OCI-LY7 (cell line): ENCODE measurements around the gene MTHFS. TPM values are rescaled to one million over a fixed set of nuclear protein-coding genes. Genes with fewer than 3 reads are reported as not detected.

Source experiments
- BruUV-seq: library from RNA; stranded (reverse); fragments of 400-500 nt; replicated peaks from 2 replicates; lab custom pipeline; 2021; lab: Mats Ljungman, UMichigan
- CTCF ChIA-PET: fragments of 300-600 bp; sonication (Branson Sonifier 250); formaldehyde crosslinking; loops from one replicate; lab custom pipeline; 2022; ENCODE audit warnings: antibody characterized with exemption; ENCODE audit not compliant: unreplicated experiment; lab: Charles Lee
- POLR2A ChIA-PET: fragments of 300-600 bp; sonication (Branson Sonifier 250); formaldehyde crosslinking; loops from one replicate; lab custom pipeline; 2022; ENCODE audit warnings: antibody characterized with exemption; lab: Charles Lee
- DNase-seq: peaks from one replicate; pipeline ENCODE4 v3.0.0-alpha.2; 2015; ENCODE audit warnings: low spot score
- H2AFZ ChIP-seq: fragments of 200-600 bp; sonication (generic), shearing (Covaris generic); 2 replicates; pipeline ENCODE4 v1.6.1; 2014; ENCODE audit warnings: mild to moderate bottlenecking, antibody characterized with exemption, low read length, moderate library complexity
- H3K27ac ChIP-seq: fragments of 200-600 bp; sonication (generic); 2 replicates; pipeline ENCODE4 v1.5.1; 2014; ENCODE audit warnings: mixed run types, low read depth, mild to moderate bottlenecking, moderate library complexity, low read length, inconsistent platforms; ENCODE audit not compliant: poor library complexity, severe bottlenecking
- H3K36me3 ChIP-seq: fragments of 200-600 bp; sonication (generic); 2 replicates; pipeline ENCODE4 v1.6.1; 2014; ENCODE audit warnings: mild to moderate bottlenecking, antibody characterized with exemption, low read length, moderate library complexity, mixed read lengths; ENCODE audit not compliant: insufficient read depth
- H3K4me1 ChIP-seq: fragments of 200-600 bp; sonication (generic); 2 replicates; pipeline ENCODE4 v1.5.1; 2014; ENCODE audit warnings: mild to moderate bottlenecking, low read length; ENCODE audit not compliant: insufficient read depth, poor library complexity, severe bottlenecking
- H3K4me2 ChIP-seq: fragments of 200-600 bp; sonication (generic); 2 replicates; pipeline ENCODE4 v1.6.1; 2014; ENCODE audit warnings: mild to moderate bottlenecking, low read length
- H3K4me3 ChIP-seq: fragments of 200-600 bp; sonication (generic); 2 replicates; pipeline ENCODE4 v1.5.1; 2014; ENCODE audit warnings: mild to moderate bottlenecking, low read depth, low read length; ENCODE audit not compliant: poor library complexity, severe bottlenecking
- H3K79me2 ChIP-seq: fragments of 200-600 bp; sonication (generic); 2 replicates; pipeline ENCODE4 v1.6.1; 2016; ENCODE audit warnings: low read depth, mild to moderate bottlenecking, low read length, moderate library complexity, mixed read lengths; ENCODE audit not compliant: insufficient read depth
- H3K9me2 ChIP-seq: fragments of 200-600 bp; sonication (generic); 2 replicates; pipeline ENCODE4 v1.6.1; 2016; ENCODE audit warnings: mild to moderate bottlenecking, low read length, mixed read lengths; ENCODE audit not compliant: insufficient read depth
- H3K9me3 ChIP-seq: fragments of 200-600 bp; sonication (generic); 2 replicates; pipeline ENCODE4 v1.6.1; 2014; ENCODE audit warnings: mild to moderate bottlenecking, mixed run types, low read length, mixed read lengths
- H4K20me1 ChIP-seq: fragments of 200-600 bp; sonication (generic); 2 replicates; pipeline ENCODE4 v1.6.1; 2014; ENCODE audit warnings: mild to moderate bottlenecking, antibody characterized with exemption, low read length, moderate library complexity, mixed read lengths; ENCODE audit not compliant: insufficient read depth
- CTCF ChIP-seq: fragments of 200-600 bp; sonication (generic); conservative IDR thresholded peaks from 2 replicates; pipeline ENCODE4 v1.5.1; 2014; ENCODE audit warnings: mild to moderate bottlenecking, antibody characterized with exemption, low read length, moderate library complexity, mixed read lengths
- EZH2phosphoT487 ChIP-seq: fragments of 200-600 bp; sonication (generic); IDR thresholded peaks from 2 replicates; pipeline ENCODE4 v1.6.1; 2018; ENCODE audit warnings: low read depth, borderline replicate concordance, mild to moderate bottlenecking, mixed run types, antibody characterized with exemption, low read length, moderate library complexity, mixed read lengths
- intact Hi-C: fragments of 100-400 bp; cut with micrococcal nuclease; formaldehyde crosslinking; loops from one replicate; pipeline ENCODE4 v1.10.0; 2022; ENCODE audit not compliant: unreplicated experiment
- total RNA-seq, 2 experiments: library from RNA; depleted of rRNA in 1 of 2; stranded (reverse); fragments of >200 nt in 1 of 2; shearing (Covaris generic) in 1 of 2; gene quantifications; 2 replicates each; pipeline ENCODE4 v1.2.3, GENCODE V29; 2014 to 2022

MTHFS gene
- total RNA-seq, 2 experiments from 2014 or later: 12.4 to 32.3 TPM

GRCh38 chr15:79849789-79850188 is 47.0 kb downstream of the MTHFS start:
- POLR2A ChIA-PET: interaction anchor here (0.5 kb wide), 1 partner anchor 27 kb away, joined by 4 read pairs; no protein-coding TSS in a partner anchor

GRCh38 chr15:79846539-79846938 is 50.3 kb downstream of the MTHFS start:
- no peak overlapping the region for H3K4me2 ChIP-seq
- no peaks in the 10 kb centered on the region for H3K4me1 ChIP-seq
- H3K9me2 ChIP-seq: no peaks in the 10 kb centered on the region
- H3K36me3 ChIP-seq: 0 out of 2 replicates have a peak, but pooled peaks cover 4% of the 10 kb centered on the region
- H3K27ac ChIP-seq: no peak overlapping the region
- ChIA-PET POLR2A (no interaction called here), CTCF (no interaction called here)
- no peaks in the 10 kb centered on the region for H3K79me2 ChIP-seq
- TF ChIP-seq CTCF: no peak
- TF ChIP-seq EZH2phosphoT487: no peak
- no peak overlapping the region for H3K4me3 ChIP-seq
- no peak overlapping the region for H2AFZ ChIP-seq
- no peaks in the 10 kb centered on the region for H3K9me3 ChIP-seq
- H4K20me1 ChIP-seq: no peaks in the 10 kb centered on the region
- intact Hi-C loops: loop anchor here (5.0 kb wide), 1 partner anchor 179 kb away; no protein-coding TSS in a partner anchor
- DNase-seq: no peak
- BruUV-seq: no TSS peak

More at GRCh38 chr15:79849789-79850188, 47.0 kb downstream of the MTHFS start:
- Histone ChIP-seq H3K36me3 (0 out of 2 replicates have a peak, but pooled peaks cover 4% of the 10 kb centered on the region), H3K9me3 (no peaks in the 10 kb centered on the region), H3K4me2 (no peak overlapping the region), H3K79me2 (no peaks in the 10 kb centered on the region), H3K9me2 (no peaks in the 10 kb centered on the region), H4K20me1 (no peaks in the 10 kb centered on the region), H3K4me3 (no peak overlapping the region), H3K27ac (no peak overlapping the region), H2AFZ (no peak overlapping the region), H3K4me1 (no peaks in the 10 kb centered on the region)
- intact Hi-C loops: loop anchor here (5.0 kb wide), 3 partner anchors 182 to 467 kb away; no protein-coding TSS in a partner anchor
- TF ChIP-seq CTCF: peak; percentile 89
- no peak for TF ChIP-seq EZH2phosphoT487
- CTCF ChIA-PET: interaction anchor here (0.5 kb wide), 1 partner anchor 133 kb away, joined by 3 read pairs; no protein-coding TSS in a partner anchor
- DNase-seq: peak; percentile 54
- no TSS peak for BruUV-seq

GRCh38 chr15:79844221-79844620 is 52.6 kb downstream of the MTHFS start:
- no peaks in the 10 kb centered on the region for H4K20me1 ChIP-seq

More at GRCh38 chr15:79844221-79844620, 52.6 kb downstream of the MTHFS start:
- Histone ChIP-seq H3K4me1 (no peaks in the 10 kb centered on the region), H2AFZ (no peak overlapping the region), H3K36me3 (0 out of 2 replicates have a peak, but pooled peaks cover 4% of the 10 kb centered on the region), H3K79me2 (no peaks in the 10 kb centered on the region), H3K9me3 (no peaks in the 10 kb centered on the region), H3K9me2 (no peaks in the 10 kb centered on the region), H3K4me3 (no peak overlapping the region), H3K4me2 (no peak overlapping the region), H3K27ac (no peak overlapping the region)
- ChIA-PET POLR2A (no interaction called here), CTCF (no interaction called here)
- no peak for TF ChIP-seq EZH2phosphoT487
- no peak for TF ChIP-seq CTCF
- DNase-seq: no peak
- intact Hi-C loops: no loop called here
- no TSS peak for BruUV-seq
